ENCODE data around the gene CD74. TPM values are rescaled to one million over a fixed set of nuclear protein-coding genes. Genes with fewer than 3 reads are reported as not detected.

The CD74 gene
- total and polyA plus RNA-seq, 2 of the 8 experiments (the other 6 are each of a cell fraction or from before 2014, with no cell fraction given) = 45.9 to 61.0 TPM

- H4K8ac ChIP-seq (ENCODE audit: extremely low read depth, insufficient read depth, low read length) = no peak overlapping the region
- no peak overlapping the region for H3K4me3 ChIP-seq (ENCODE audit: extremely low read depth in 1 of 4, insufficient read depth in 2 of 4, low read depth in 3 of 4, low read length in 4 of 4)
- ChIA-PET POLR2A (ENCODE audit: partially characterized antibody) (interaction anchor here (1.4 to 32.3 kb wide), 5 partner anchors 12 to 57 kb away, joined by 4 to 455 read pairs (median 10); partner anchors contain the start of genes CD74 and TCOF1), CTCF (ENCODE audit: partially characterized antibody) (interaction anchor here (0.6 to 21.5 kb wide), 8 partner anchors 13 to 305 kb away, joined by 3 to 274 read pairs (median 3); partner anchors contain the start of gene TCOF1)
- H3K4ac ChIP-seq (replicated peaks; ENCODE audit: insufficient read length, low read depth, low read length) = no peak overlapping the region
- H2BK5ac ChIP-seq (ENCODE audit: low read depth, low read length) = no peak overlapping the region
- no peaks in the 10 kb centered on the region for H3K79me2 ChIP-seq (ENCODE audit: control insufficient read depth in 1 of 2, insufficient read depth in 2 of 2, low read length in 2 of 2)
- no peak overlapping the region for H2BK120ac ChIP-seq (replicated peaks; ENCODE audit: low read depth, low read length)
- H4K20me1 ChIP-seq (replicated peaks in 1 of 2; ENCODE audit: control insufficient read depth in 1 of 2, insufficient read depth in 2 of 2, low read length in 2 of 2) = peaks cover 3 to 7% of the 10 kb centered on the region in 2 experiments
- DNase-seq (ENCODE audit: low read depth in 1 of 2, low spot score in 2 of 2) (no peak), FAIRE-seq (no peak)
- H3K36me3 ChIP-seq (ENCODE audit: control insufficient read depth in 2 of 4, insufficient read depth in 4 of 4, low read length in 3 of 4) = peaks cover 57 to 93% (median 87%) of the 10 kb centered on the region in 4 experiments
- no peaks in the 10 kb centered on the region for H3K79me1 ChIP-seq (ENCODE audit: low read depth, low read length)
- no peak overlapping the region for H3K23ac ChIP-seq (ENCODE audit: insufficient read length)
- no peak overlapping the region for H3K9ac ChIP-seq (replicated peaks in 1 of 4; ENCODE audit: extremely low read depth in 1 of 4, low read depth in 3 of 4, low read length in 3 of 4)
- no peak overlapping the region for H3K56ac ChIP-seq (replicated peaks; ENCODE audit: insufficient read length, low read depth, low read length)
- no peaks in the 10 kb centered on the region for H3K4me1 ChIP-seq (replicated peaks in 1 of 4; ENCODE audit: control insufficient read depth in 3 of 4, insufficient read depth in 4 of 4, low read length in 3 of 4)
- H4K5ac ChIP-seq (ENCODE audit: insufficient read length, low read depth, low read length) = no peak overlapping the region
- no peaks in the 10 kb centered on the region for H3K23me2 ChIP-seq (ENCODE audit: low read depth, low read length)
- no peak overlapping the region for H3K27ac ChIP-seq (ENCODE audit: low read depth, low read length)
- no peak overlapping the region for H4K91ac ChIP-seq (replicated peaks; ENCODE audit: insufficient read length, low read length)
- no peak overlapping the region for H2BK20ac ChIP-seq (ENCODE audit: low read length)
- H3K18ac ChIP-seq (ENCODE audit: extremely low read depth, low read length) = no peak overlapping the region
- no peak overlapping the region for H2BK15ac ChIP-seq (ENCODE audit: low read length)
- H2BK12ac ChIP-seq (ENCODE audit: low read depth, low read length) = no peak overlapping the region
- 91% methylated on average over 15 of the region's 15 CpGs; no CpG with 5 or more reads in 1 of the 2 experiments for WGBS, 2 experiments (ENCODE audit: extremely low coverage in 1 of 2, insufficient coverage in 1 of 2, insufficient read length in 1 of 2, insufficient replicate concordance in 2 of 2, low coverage in 1 of 2, low lambda C conversion rate in 2 of 2, missing lambda C conversion rate in 1 of 2)
- H3K4me2 ChIP-seq (ENCODE audit: insufficient read depth in 1 of 2, low read depth in 2 of 2, low read length in 2 of 2) = no peak overlapping the region
- H2AK5ac ChIP-seq (ENCODE audit: low read depth, low read length) = no peak overlapping the region
- no peak overlapping the region for H3K14ac ChIP-seq (ENCODE audit: insufficient read length)
- no peaks in the 10 kb centered on the region for H3K9me3 ChIP-seq (ENCODE audit: insufficient read depth in 2 of 2, low read depth in 1 of 2, low read length in 1 of 2)
- no peak overlapping the region for H2AFZ ChIP-seq (ENCODE audit: low read length)
- H3K27me3 ChIP-seq (replicated peaks in 1 of 4; ENCODE audit: control insufficient read depth in 3 of 4, extremely low read depth in 1 of 4, insufficient read depth in 3 of 4, low read length in 3 of 4) = no peaks in the 10 kb centered on the region
- TF ChIP-seq SRF (IDR thresholded peaks at IDR 0.05; ENCODE audit: low read depth, low read length) = no peak
- no peak for TF ChIP-seq TAF7 (optimal IDR thresholded peaks at IDR 0.05; ENCODE audit: borderline replicate concordance, low read depth, low read length)
- TF ChIP-seq SAP30 (IDR thresholded peaks at IDR 0.05; ENCODE audit: insufficient read depth, insufficient replicate concordance, low read length) = no peak
- TF ChIP-seq SIX5 (IDR thresholded peaks at IDR 0.05; ENCODE audit: low read depth, low read length) = no peak
- no peak for TF ChIP-seq KDM4A (IDR thresholded peaks at IDR 0.05; ENCODE audit: low read depth, low read length, severe bottlenecking)
- no peak for TF ChIP-seq GABPA (IDR thresholded peaks at IDR 0.05; ENCODE audit: borderline replicate concordance, insufficient read depth, low read length)
- no peak for TF ChIP-seq EGR1 (IDR thresholded peaks at IDR 0.05; ENCODE audit: borderline replicate concordance, low read depth, low read length)
- no peak for TF ChIP-seq SIRT6 (IDR thresholded peaks at IDR 0.05; ENCODE audit: low read length)
- TF ChIP-seq YY1 (IDR thresholded peaks at IDR 0.05; ENCODE audit: low read depth, low read length) = no peak
- no peak for TF ChIP-seq RXRA (IDR thresholded peaks at IDR 0.05; ENCODE audit: insufficient read depth, low read depth, low read length)
- no peak for TF ChIP-seq PHF8 (conservative IDR thresholded peaks at IDR 0.05; ENCODE audit: low read depth, low read length)
- TF ChIP-seq CHD2 (IDR thresholded peaks at IDR 0.05; ENCODE audit: low read length) = no peak
- no peak for TF ChIP-seq JUN (IDR thresholded peaks at IDR 0.05; ENCODE audit: low read depth, low read length)
Measured at GRCh38 chr5:150386024-150386855, 26.5 kb downstream of the CD74 start.
